Measurements from ENCODE around the gene SDHB. TPM values are rescaled to one million over a fixed set of nuclear protein-coding genes. Genes with fewer than 3 reads are reported as not detected.

SDHB gene
- 91.4 and 101 TPM in 2 replicates for total RNA-seq

DNA sequence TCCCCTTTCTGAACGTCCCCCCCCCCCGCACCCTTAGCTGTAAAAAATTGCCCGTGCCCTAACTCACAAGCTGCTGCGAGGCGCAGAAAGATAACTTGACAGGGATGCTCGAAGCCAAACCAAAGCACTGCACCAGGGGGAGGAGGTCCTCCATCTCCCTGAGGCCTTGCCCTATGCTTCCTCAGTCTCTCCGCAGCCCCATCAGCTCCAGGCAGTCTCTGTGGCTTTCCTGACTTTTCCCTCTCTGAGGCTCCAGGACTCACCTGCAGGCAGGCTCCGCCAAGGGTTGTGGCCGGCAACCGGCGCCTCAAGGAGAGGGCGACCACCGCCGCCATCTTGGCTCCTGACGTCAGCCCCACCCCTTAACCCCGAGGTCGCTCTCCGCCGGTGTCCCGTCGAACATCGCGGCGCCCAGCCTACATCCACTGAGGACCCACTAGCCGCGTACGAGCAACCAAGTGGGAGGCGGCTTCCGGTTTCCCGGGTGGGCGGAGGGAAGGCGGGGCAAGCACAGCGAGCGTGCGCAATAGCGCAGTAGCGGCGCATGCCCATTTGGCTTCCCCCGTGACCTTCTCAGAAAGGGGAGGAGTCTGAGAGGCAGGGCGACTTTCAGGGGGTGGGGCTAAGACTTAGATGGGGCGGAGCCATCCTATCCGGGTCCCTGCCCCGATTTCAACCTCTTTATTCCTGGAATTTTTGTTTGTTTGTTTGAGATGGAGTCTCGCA is at the start of gene SDHB:
TSS of gene SDHB (minus strand) at position 348 of the 726 bp plus-strand sequence. CDS start at position 335, 13 bp downstream.

GRCh38 chr1:17011439-17012307 is 42.2 kb downstream of the SDHB start, which contains the start of gene ATP13A2:
Gene ATP13A2 (minus strand): TSS chr1:17011928. CDS start chr1:17011738, 190 bp downstream.

DNA sequence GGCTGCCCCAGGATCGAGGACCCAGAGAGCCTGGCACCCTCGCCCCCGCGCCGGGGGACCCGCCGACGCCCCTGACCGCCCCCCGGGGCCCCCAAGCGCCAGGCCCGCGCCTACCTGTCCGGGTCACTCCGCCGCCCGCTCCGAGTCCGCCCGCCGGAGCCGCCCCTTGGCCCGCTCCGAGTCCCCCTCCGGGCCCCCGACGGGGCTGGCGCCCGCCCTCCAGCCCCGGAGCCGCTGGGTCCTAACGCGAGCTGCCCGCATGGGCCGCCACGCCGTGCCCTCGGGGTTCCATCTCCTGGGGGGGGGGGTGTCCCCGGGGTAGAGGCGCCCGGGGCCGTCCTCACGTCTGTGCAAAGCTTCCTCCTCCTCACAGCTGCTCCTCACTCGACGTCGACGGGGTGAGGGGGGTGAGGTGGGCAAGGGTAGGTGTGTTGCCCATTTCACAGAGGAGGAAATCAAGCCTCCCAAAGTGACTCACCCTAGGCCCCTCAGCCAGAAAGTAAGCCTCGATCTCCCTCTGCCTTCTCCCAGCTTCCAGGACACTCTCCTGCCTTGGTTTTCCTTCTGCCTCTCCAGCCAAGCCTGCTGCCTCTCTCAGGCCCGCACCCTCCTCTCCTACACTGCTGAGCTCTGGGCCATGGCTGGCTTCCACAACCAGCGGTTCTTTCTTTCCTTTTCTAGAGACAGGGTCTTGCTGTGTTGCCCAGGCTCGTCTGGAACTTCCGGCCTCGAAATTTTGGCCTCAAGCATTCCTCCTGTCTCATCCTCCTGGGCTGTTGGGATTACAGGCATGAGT is 73.2 kb downstream of the SDHB start, which contains the start of gene MFAP2:
TSS of gene MFAP2 (minus strand) at position 148 of the 796 bp plus-strand sequence. CDS start 2,347 bp downstream, outside the sequence.

Other genes with a start within 250 kb of the SDHB start
- gene RNU1-2, start 158.1 kb downstream of the SDHB start, total RNA-seq: under 0.01 TPM in 2 replicates
- 14.0 and 15.7 TPM in 2 replicates for gene CROCC, start 132.1 kb downstream of the SDHB start, total RNA-seq
- 13.0 and 39.9 TPM in 2 replicates for gene MFAP2, start 73.4 kb downstream of the SDHB start, total RNA-seq
- 38.5 and 66.8 TPM in 2 replicates for gene ATP13A2, start 42.1 kb downstream of the SDHB start, total RNA-seq
- gene PADI2, start 65.4 kb upstream of the SDHB start, total RNA-seq: 0.39 and 0.53 TPM in 2 replicates
- 0.07 TPM in 2 replicates for gene PADI1, start 151.1 kb upstream of the SDHB start, total RNA-seq
- gene PADI3, start 195.1 kb upstream of the SDHB start, total RNA-seq: not detected in 2 replicates

Measured in smooth muscle cell of the pulmonary artery (primary cell).